Neural progenitor cell (in vitro differentiated cells): ENCODE results near the gene AKR7A3. TPM values are rescaled to one million over a fixed set of nuclear protein-coding genes. Genes with fewer than 3 reads are reported as not detected.
"Not testable (repeated sequence)": the region's sequence is repeated elsewhere in the genome, so short reads cannot be mapped to it uniquely, and the experiment has no call there.

Experiments
- DNase-seq: peaks from one replicate; pipeline ENCODE4 v3.0.0-alpha.2; 2016; ENCODE audit warnings: low spot score
- H2AFZ ChIP-seq: fragments of 200-600 bp; sonication (generic); replicated peaks from 2 replicates; pipeline ENCODE4 v1.6.1; 2016; ENCODE audit warnings: antibody characterized with exemption
- H3F3A ChIP-seq: fragments of 200-600 bp; sonication (generic); 2 replicates; pipeline ENCODE4 v1.6.1; 2016; ENCODE audit warnings: antibody characterized with exemption, low read depth
- H3K27ac ChIP-seq: fragments of 200-600 bp; sonication (generic); 2 replicates; pipeline ENCODE4 v1.5.1; 2016; ENCODE audit warnings: mild to moderate bottlenecking
- H3K27me3 ChIP-seq: fragments of 200-600 bp; sonication (generic); 2 replicates; pipeline ENCODE4 v1.6.1; 2016; ENCODE audit warnings: mild to moderate bottlenecking, moderate library complexity
- H3K36me3 ChIP-seq: fragments of 200-600 bp; sonication (generic); 2 replicates; pipeline ENCODE4 v1.5.1; 2016
- H3K4me1 ChIP-seq: fragments of 200-600 bp; sonication (generic); 2 replicates; pipeline ENCODE4 v1.6.1; 2016; ENCODE audit warnings: mixed run types
- H3K4me2 ChIP-seq: fragments of 200-600 bp; sonication (generic); 2 replicates; pipeline ENCODE4 v1.6.1; 2016
- H3K4me3 ChIP-seq: fragments of 200-600 bp; sonication (generic); 2 replicates; pipeline ENCODE4 v1.5.1; 2016
- H3K79me2 ChIP-seq: fragments of 200-600 bp; sonication (generic); 2 replicates; pipeline ENCODE4 v1.6.1; 2016; ENCODE audit warnings: low read depth
- H3K9ac ChIP-seq: fragments of 200-600 bp; sonication (generic); 2 replicates; pipeline ENCODE4 v1.6.1; 2016
- H3K9me3 ChIP-seq: fragments of 200-600 bp; sonication (generic); 2 replicates; pipeline ENCODE4 v1.5.1; 2016; ENCODE audit warnings: low read depth
- H4K20me1 ChIP-seq: fragments of 200-600 bp; sonication (generic); 2 replicates; pipeline ENCODE4 v1.6.1; 2016; ENCODE audit warnings: low read depth
- H3K27ac Mint-ChIP-seq: 3 replicates; pipeline ENCODE4 v1.8.0; 2021; ENCODE audit warnings: mixed read lengths
- H3K27me3 Mint-ChIP-seq: 2 replicates; pipeline ENCODE4 v1.8.0; 2022; ENCODE audit warnings: low read depth, mild to moderate bottlenecking, inconsistent platforms, moderate library complexity, mixed read lengths; ENCODE audit not compliant: insufficient read depth
- H3K36me3 Mint-ChIP-seq: 3 replicates; pipeline ENCODE4 v1.8.0; 2021; ENCODE audit warnings: mixed read lengths
- H3K4me1 Mint-ChIP-seq: 3 replicates; pipeline ENCODE4 v1.8.0; 2021; ENCODE audit warnings: mixed read lengths
- H3K4me3 Mint-ChIP-seq: 3 replicates; pipeline ENCODE4 v1.8.0; 2021; ENCODE audit warnings: mild to moderate bottlenecking, moderate library complexity, mixed read lengths
- H3K9me3 Mint-ChIP-seq: 3 replicates; pipeline ENCODE4 v1.8.0; 2020; ENCODE audit warnings: mixed read lengths
- CTCF ChIP-seq: fragments of 200-600 bp; sonication (generic); IDR thresholded peaks from 2 replicates; pipeline ENCODE4 v1.5.1; 2017; ENCODE audit warnings: antibody characterized with exemption, mild to moderate bottlenecking
- EZH2 ChIP-seq: fragments of 200-600 bp; sonication (generic); IDR thresholded peaks from 2 replicates; pipeline ENCODE4 v1.6.1; 2017; ENCODE audit warnings: antibody characterized with exemption, mild to moderate bottlenecking, moderate library complexity
- EZH2phosphoT487 ChIP-seq: fragments of 200-600 bp; sonication (generic); IDR thresholded peaks from 2 replicates; pipeline ENCODE4 v1.6.1; 2017; ENCODE audit warnings: antibody characterized with exemption
- total RNA-seq: library from RNA; depleted of rRNA; stranded (reverse); fragments of >200 nt; gene quantifications from 2 replicates; pipeline ENCODE4 v1.2.3, GENCODE V29; 2015; ENCODE audit warnings: low replicate concordance

Gene AKR7A3
- total RNA-seq, 1 donor from 2014 or later = not detected

- Histone ChIP-seq H3K9ac (no peak overlapping the region), H3K4me2 (no peak overlapping the region), H3F3A (no peaks in the 10 kb centered on the region), H3K27ac (peak overlapping the region; percentile 13), H3K4me3 (no peak overlapping the region), H3K27me3 (no peaks in the 10 kb centered on the region), H3K9me3 (no peaks in the 10 kb centered on the region), H3K4me1 (no peaks in the 10 kb centered on the region), H4K20me1 (no peaks in the 10 kb centered on the region), H3K36me3 (no peaks in the 10 kb centered on the region), H2AFZ (no peak overlapping the region), H3K79me2 (peaks cover 5% of the 10 kb centered on the region)
- no peak for DNase-seq
- Mint-ChIP-seq H3K4me1 (no peaks in the 10 kb centered on the region), H3K27ac (no peak overlapping the region), H3K27me3 (peaks cover 2% of the 10 kb centered on the region), H3K9me3 (no peaks in the 10 kb centered on the region), H3K36me3 (peaks cover 5% of the 10 kb centered on the region), H3K4me3 (no peak overlapping the region)
- TF ChIP-seq EZH2phosphoT487 (no peak), CTCF (no peak), EZH2 (no peak)
These were observed 28.1 kb downstream of the AKR7A3 start for GRCh38 chr1:19260211-19261138.

- H3K27me3 ChIP-seq = no peaks in the 10 kb centered on the region
- peaks cover 1% of the 10 kb centered on the region for H3F3A ChIP-seq
- peaks cover 11% of the 10 kb centered on the region for H4K20me1 ChIP-seq
- H2AFZ ChIP-seq = no peak overlapping the region
- H3K27ac Mint-ChIP-seq = no peak overlapping the region
- no peaks in the 10 kb centered on the region for H3K36me3 ChIP-seq
- no peak overlapping the region for H3K4me2 ChIP-seq
- peaks cover 5% of the 10 kb centered on the region for H3K36me3 Mint-ChIP-seq
- no peak overlapping the region for H3K9ac ChIP-seq
- H3K27me3 Mint-ChIP-seq = peaks cover 2% of the 10 kb centered on the region
- no peak overlapping the region for H3K27ac ChIP-seq
- peaks cover 5% of the 10 kb centered on the region for H3K4me1 ChIP-seq
- no peak overlapping the region for H3K4me3 ChIP-seq
- no peaks in the 10 kb centered on the region for H3K9me3 ChIP-seq
- peaks cover 26% of the 10 kb centered on the region for H3K79me2 ChIP-seq
- no peaks in the 10 kb centered on the region for H3K9me3 Mint-ChIP-seq
- H3K4me1 Mint-ChIP-seq = peaks cover 1% of the 10 kb centered on the region
- H3K4me3 Mint-ChIP-seq = no peak overlapping the region
- TF ChIP-seq EZH2 (no peak), EZH2phosphoT487 (no peak), CTCF (no peak)
- no peak for DNase-seq
These were observed 30.2 kb downstream of the AKR7A3 start for GRCh38 chr1:19258353-19258752.

- Histone ChIP-seq H3K79me2 (peaks cover 36% of the 10 kb centered on the region), H3K4me1 (peaks cover 13% of the 10 kb centered on the region), H3K4me2 (no peak overlapping the region), H3K27me3 (no peaks in the 10 kb centered on the region), H3K4me3 (no peak overlapping the region), H3F3A (peaks cover 3% of the 10 kb centered on the region), H2AFZ (no peak overlapping the region), H3K36me3 (no peaks in the 10 kb centered on the region), H3K9ac (no peak overlapping the region), H4K20me1 (peaks cover 14% of the 10 kb centered on the region), H3K27ac (no peak overlapping the region), H3K9me3 (no peaks in the 10 kb centered on the region)
- no peak for DNase-seq
- H3K4me3 Mint-ChIP-seq = no peak overlapping the region
- no peak overlapping the region for H3K27ac Mint-ChIP-seq
- no peak for TF ChIP-seq EZH2
- TF ChIP-seq EZH2phosphoT487 = no peak
- no peak for TF ChIP-seq CTCF
- peaks cover 5% of the 10 kb centered on the region for H3K36me3 Mint-ChIP-seq
- H3K27me3 Mint-ChIP-seq = peaks cover 2% of the 10 kb centered on the region
- H3K4me1 Mint-ChIP-seq = peaks cover 8% of the 10 kb centered on the region
- H3K9me3 Mint-ChIP-seq = no peaks in the 10 kb centered on the region
These were observed 31.2 kb downstream of the AKR7A3 start for GRCh38 chr1:19257178-19257914.

GRCh38 chr1:19256301-19256700 lies 32.3 kb downstream of the AKR7A3 start:
- Histone ChIP-seq H4K20me1 (peaks cover 14% of the 10 kb centered on the region), H3K4me1 (peaks cover 13% of the 10 kb centered on the region), H3K79me2 (peaks cover 46% of the 10 kb centered on the region)
- H2AFZ ChIP-seq, H3K27me3 Mint-ChIP-seq, H3K4me3 Mint-ChIP-seq, H3K9me3 Mint-ChIP-seq, H3K36me3 ChIP-seq, H3K4me2 ChIP-seq, H3K27me3 ChIP-seq, DNase-seq, H3K27ac ChIP-seq, H3K9ac ChIP-seq, H3F3A ChIP-seq, H3K9me3 ChIP-seq, H3K27ac Mint-ChIP-seq, H3K4me3 ChIP-seq, H3K36me3 Mint-ChIP-seq: not testable (repeated sequence)
- peaks cover 11% of the 10 kb centered on the region for H3K4me1 Mint-ChIP-seq
